Thyroid gland (tissue), 4 donors: ENCODE results near the gene OR10A4.

Experiments used
- POLR2A ChIP-seq, 2 donors: fragments of 450-650 bp; IDR thresholded peaks; one replicate each; pipeline ENCODE4 v1.6.1; 2017; ENCODE audit warnings: antibody characterized with exemption in 2 of 2, mild to moderate bottlenecking in 2 of 2, moderate library complexity in 1 of 2
- TF ChIP-seq, protein P1 (sequence below), 6 experiments: fragments of 200-600 bp in 3 of 6; fragments of 450-650 bp in 3 of 6; sonication (generic) in 3 of 6; IDR thresholded peaks; one replicate each; pipeline ENCODE4 v1.5.1; 2016 to 2019; ENCODE audit warnings: antibody characterized with exemption in 6 of 6, mild to moderate bottlenecking in 2 of 6, inconsistent platforms in 1 of 6, moderate library complexity in 1 of 6

GRCh38 chr11:6833356-6833755, 43.1 kb upstream of the OR10A4 start:
- TF ChIP-seq, protein P1, sequence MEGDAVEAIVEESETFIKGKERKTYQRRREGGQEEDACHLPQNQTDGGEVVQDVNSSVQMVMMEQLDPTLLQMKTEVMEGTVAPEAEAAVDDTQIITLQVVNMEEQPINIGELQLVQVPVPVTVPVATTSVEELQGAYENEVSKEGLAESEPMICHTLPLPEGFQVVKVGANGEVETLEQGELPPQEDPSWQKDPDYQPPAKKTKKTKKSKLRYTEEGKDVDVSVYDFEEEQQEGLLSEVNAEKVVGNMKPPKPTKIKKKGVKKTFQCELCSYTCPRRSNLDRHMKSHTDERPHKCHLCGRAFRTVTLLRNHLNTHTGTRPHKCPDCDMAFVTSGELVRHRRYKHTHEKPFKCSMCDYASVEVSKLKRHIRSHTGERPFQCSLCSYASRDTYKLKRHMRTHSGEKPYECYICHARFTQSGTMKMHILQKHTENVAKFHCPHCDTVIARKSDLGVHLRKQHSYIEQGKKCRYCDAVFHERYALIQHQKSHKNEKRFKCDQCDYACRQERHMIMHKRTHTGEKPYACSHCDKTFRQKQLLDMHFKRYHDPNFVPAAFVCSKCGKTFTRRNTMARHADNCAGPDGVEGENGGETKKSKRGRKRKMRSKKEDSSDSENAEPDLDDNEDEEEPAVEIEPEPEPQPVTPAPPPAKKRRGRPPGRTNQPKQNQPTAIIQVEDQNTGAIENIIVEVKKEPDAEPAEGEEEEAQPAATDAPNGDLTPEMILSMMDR (IDR thresholded peaks at IDR 0.05): no peak
- no peak for TF ChIP-seq POLR2A (IDR thresholded peaks at IDR 0.05)
